NCI-H345 treated with DMSO at 0.1 percent for 48 hours (cell line): ENCODE measurements around the gene LRIG2.
"Not testable (repeated sequence)": the region's sequence is repeated elsewhere in the genome, so short reads cannot be mapped to it uniquely, and the experiment has no call there.

Experiments used
- DNase-seq: peaks from one replicate; lab custom pipeline; 2025; ENCODE audit not compliant: unreplicated experiment; lab: John Stamatoyannopoulos, UW

Gene LRIG2

GRCh38 chr1:113057006-113057405, 16.0 kb upstream of the LRIG2 start:
- DNase-seq, result no peak

GRCh38 chr1:113058941-113059706, 13.9 kb upstream of the LRIG2 start:
- no peak for DNase-seq

- not testable (repeated sequence) for DNase-seq
These were observed 9.5 kb upstream of the LRIG2 start for GRCh38 chr1:113063456-113063855.

GRCh38 chr1:113072141-113072756, 749 bp upstream of the LRIG2 start:
- DNase-seq, result no peak

- no peak for DNase-seq
These were observed 517 bp downstream of the LRIG2 start for GRCh38 chr1:113073479-113073950.

GRCh38 chr1:113074237-113074636, 1.2 kb downstream of the LRIG2 start:
- DNase-seq, result no peak

- DNase-seq, result not testable (repeated sequence)
These were observed 5.0 kb downstream of the LRIG2 start for GRCh38 chr1:113077978-113078377.

GRCh38 chr1:113086541-113086940, 13.5 kb downstream of the LRIG2 start:
- DNase-seq, result no peak

GRCh38 chr1:113088972-113089371, 16.0 kb downstream of the LRIG2 start:
- no peak for DNase-seq

GRCh38 chr1:113090051-113090450, 17.1 kb downstream of the LRIG2 start:
- no peak for DNase-seq

- DNase-seq, result no peak
These were observed 19.1 kb downstream of the LRIG2 start for GRCh38 chr1:113091988-113092594.

- no peak for DNase-seq
These were observed 21.5 kb downstream of the LRIG2 start for GRCh38 chr1:113094506-113094905.

GRCh38 chr1:113095790-113096455, 22.9 kb downstream of the LRIG2 start:
- no peak for DNase-seq

- DNase-seq, result no peak
These were observed 23.5 kb downstream of the LRIG2 start for GRCh38 chr1:113096493-113096892.

- no peak for DNase-seq
These were observed 28.6 kb downstream of the LRIG2 start for GRCh38 chr1:113101588-113101987.

GRCh38 chr1:113103048-113103447, 30.1 kb downstream of the LRIG2 start:
- no peak for DNase-seq

GRCh38 chr1:113103977-113104376, 31.0 kb downstream of the LRIG2 start:
- DNase-seq, result no peak

GRCh38 chr1:113106910-113107309, 33.9 kb downstream of the LRIG2 start:
- DNase-seq, result no peak

- DNase-seq, result no peak
These were observed 37.0 kb downstream of the LRIG2 start for GRCh38 chr1:113109908-113110554.

- no peak for DNase-seq
These were observed 45.3 kb downstream of the LRIG2 start for GRCh38 chr1:113118266-113118665.

GRCh38 chr1:113123737-113124136, 50.7 kb downstream of the LRIG2 start:
- DNase-seq, result no peak
